Prostate gland (tissue), 2 donors: Measurements from ENCODE around the gene ZNF280B. TPM values are rescaled to one million over a fixed set of nuclear protein-coding genes. Genes with fewer than 3 reads are reported as not detected.

Source experiments
- DNase-seq: peaks from one replicate; pipeline ENCODE4 v3.0.0-alpha.2; 2019; ENCODE audit warnings: low spot score
- H3K27ac ChIP-seq, 2 donors: fragments of 200-600 bp; sonication (generic); 2 replicates each; pipeline ENCODE4 v1.5.1; 2017 to 2019
- H3K27me3 ChIP-seq: fragments of 200-600 bp; sonication (generic); replicated peaks from 2 replicates; pipeline ENCODE4 v1.5.1; 2019; ENCODE audit not compliant: insufficient read depth
- H3K36me3 ChIP-seq, 2 donors: fragments of 200-600 bp; sonication (generic); 1 replicate in 1 of 2; 2 replicates in 1 of 2; pipeline versions ENCODE4 v1.5.1 to v1.8.1; 2017 to 2019
- H3K4me1 ChIP-seq: fragments of 200-600 bp; sonication (generic); replicated peaks from 2 replicates; pipeline ENCODE4 v1.5.1; 2019
- H3K4me3 ChIP-seq, 2 donors: fragments of 200-600 bp; sonication (generic); 2 replicates each; pipeline ENCODE4 v1.5.1; 2017 to 2019
- H3K9me3 ChIP-seq: fragments of 200-600 bp; sonication (generic); 2 replicates; pipeline ENCODE4 v1.5.1; 2017
- POLR2A ChIP-seq: fragments of 450-650 bp; IDR thresholded peaks from one replicate; pipeline ENCODE4 v1.6.1; 2016; ENCODE audit warnings: antibody characterized with exemption, mild to moderate bottlenecking
- POLR2AphosphoS5 ChIP-seq: sonication (generic); formaldehyde crosslinking; IDR thresholded peaks from one replicate; pipeline ENCODE4 v1.6.1; 2017; ENCODE audit warnings: antibody characterized with exemption
- WGBS: methylation state at CpG from one replicate; pipeline ENCODE4 v1.1.5; 2018; 5-methylcytosine and 5-hydroxymethylcytosine counted together
- intact Hi-C: fragments of 100-400 bp; cut with DNase I; formaldehyde crosslinking; loops from one replicate; pipeline ENCODE4 v1.14.2; 2022
- total RNA-seq, 2 donors: library from RNA; depleted of rRNA; stranded (reverse); fragments of >200 nt; gene quantifications; one replicate each; pipeline ENCODE4 v1.1.0, GENCODE V29; 2016
- TF ChIP-seq, protein P1 (sequence below), 4 experiments: fragments of 200-600 bp in 2 of 4; fragments of 450-650 bp in 2 of 4; sonication (generic) in 2 of 4; IDR thresholded peaks; 1 replicate in 3 of 4; 2 replicates in 1 of 4; pipeline ENCODE4 v1.5.1; 2016 to 2019; ENCODE audit warnings: antibody characterized with exemption in 4 of 4, mild to moderate bottlenecking in 2 of 4, moderate library complexity in 2 of 4

ZNF280B gene
- total RNA-seq, 2 donors from 2014 or later = 0.50 to 33.9 TPM

DNA sequence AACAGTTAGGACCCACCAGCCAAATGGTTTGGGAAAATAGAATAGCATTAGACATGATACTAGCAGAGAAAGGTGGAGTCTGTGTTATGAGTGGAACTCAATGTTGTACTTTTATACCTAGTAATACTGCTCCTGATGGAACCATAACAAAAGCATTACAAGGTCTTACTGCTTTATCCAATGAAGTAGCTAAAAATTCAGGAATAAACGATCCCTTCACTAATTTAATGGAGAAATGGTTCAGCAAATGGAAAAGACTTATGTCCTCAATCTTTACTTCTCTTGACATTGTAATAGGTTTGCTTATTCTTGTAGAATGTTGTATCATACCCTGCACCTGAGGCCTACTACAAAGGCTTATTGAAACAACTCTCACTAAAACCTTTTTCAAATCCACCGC lies 50.2 kb downstream of the ZNF280B start:
- H3K9me3 ChIP-seq = no peaks in the 10 kb centered on the region
- no peaks in the 10 kb centered on the region for H3K4me1 ChIP-seq
- H3K27ac ChIP-seq = no peak overlapping the region
- TF ChIP-seq POLR2A = no peak
- no peak for TF ChIP-seq POLR2AphosphoS5
- TF ChIP-seq, protein P1, sequence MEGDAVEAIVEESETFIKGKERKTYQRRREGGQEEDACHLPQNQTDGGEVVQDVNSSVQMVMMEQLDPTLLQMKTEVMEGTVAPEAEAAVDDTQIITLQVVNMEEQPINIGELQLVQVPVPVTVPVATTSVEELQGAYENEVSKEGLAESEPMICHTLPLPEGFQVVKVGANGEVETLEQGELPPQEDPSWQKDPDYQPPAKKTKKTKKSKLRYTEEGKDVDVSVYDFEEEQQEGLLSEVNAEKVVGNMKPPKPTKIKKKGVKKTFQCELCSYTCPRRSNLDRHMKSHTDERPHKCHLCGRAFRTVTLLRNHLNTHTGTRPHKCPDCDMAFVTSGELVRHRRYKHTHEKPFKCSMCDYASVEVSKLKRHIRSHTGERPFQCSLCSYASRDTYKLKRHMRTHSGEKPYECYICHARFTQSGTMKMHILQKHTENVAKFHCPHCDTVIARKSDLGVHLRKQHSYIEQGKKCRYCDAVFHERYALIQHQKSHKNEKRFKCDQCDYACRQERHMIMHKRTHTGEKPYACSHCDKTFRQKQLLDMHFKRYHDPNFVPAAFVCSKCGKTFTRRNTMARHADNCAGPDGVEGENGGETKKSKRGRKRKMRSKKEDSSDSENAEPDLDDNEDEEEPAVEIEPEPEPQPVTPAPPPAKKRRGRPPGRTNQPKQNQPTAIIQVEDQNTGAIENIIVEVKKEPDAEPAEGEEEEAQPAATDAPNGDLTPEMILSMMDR (IDR thresholded peaks at IDR 0.05) = no peak
- DNase-seq = no peak
- H3K36me3 ChIP-seq = no peaks in the 10 kb centered on the region
- no peaks in the 10 kb centered on the region for H3K27me3 ChIP-seq
- 89% methylated on average over 2 of the region's 2 CpGs for WGBS
- H3K4me3 ChIP-seq = no peak overlapping the region
- intact Hi-C loops = no loop called here

DNA sequence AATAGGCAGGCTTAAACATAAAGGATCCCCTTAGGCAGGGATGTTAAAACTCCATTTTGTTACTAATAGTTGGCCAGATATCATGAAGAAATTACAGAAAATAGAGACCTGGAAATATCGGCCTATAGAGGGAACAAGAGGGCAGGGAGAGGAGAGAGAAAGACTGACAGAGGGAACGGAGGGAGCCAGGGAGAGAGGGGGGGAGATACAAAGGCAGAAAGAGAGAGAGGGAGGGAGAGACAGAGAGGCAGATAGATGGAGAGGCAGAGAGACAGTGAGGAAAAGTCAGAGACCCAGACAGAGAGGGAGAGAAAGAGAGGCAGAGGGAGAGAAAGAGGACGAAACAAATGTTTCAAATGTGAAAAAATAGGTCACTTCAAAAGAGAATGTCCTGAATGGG lies 53.5 kb downstream of the ZNF280B start:
- TF ChIP-seq POLR2AphosphoS5 (no peak), POLR2A (no peak)
- TF ChIP-seq, protein P1 (IDR thresholded peaks at IDR 0.05) = no peak
- Histone ChIP-seq H3K36me3 (no peaks in the 10 kb centered on the region), H3K27ac (no peak overlapping the region), H3K4me1 (no peaks in the 10 kb centered on the region), H3K9me3 (no peaks in the 10 kb centered on the region), H3K4me3 (no peak overlapping the region), H3K27me3 (no peaks in the 10 kb centered on the region)
- intact Hi-C loops = no loop called here
- 61% methylated on average over 3 of the region's 3 CpGs for WGBS
- DNase-seq = no peak

DNA sequence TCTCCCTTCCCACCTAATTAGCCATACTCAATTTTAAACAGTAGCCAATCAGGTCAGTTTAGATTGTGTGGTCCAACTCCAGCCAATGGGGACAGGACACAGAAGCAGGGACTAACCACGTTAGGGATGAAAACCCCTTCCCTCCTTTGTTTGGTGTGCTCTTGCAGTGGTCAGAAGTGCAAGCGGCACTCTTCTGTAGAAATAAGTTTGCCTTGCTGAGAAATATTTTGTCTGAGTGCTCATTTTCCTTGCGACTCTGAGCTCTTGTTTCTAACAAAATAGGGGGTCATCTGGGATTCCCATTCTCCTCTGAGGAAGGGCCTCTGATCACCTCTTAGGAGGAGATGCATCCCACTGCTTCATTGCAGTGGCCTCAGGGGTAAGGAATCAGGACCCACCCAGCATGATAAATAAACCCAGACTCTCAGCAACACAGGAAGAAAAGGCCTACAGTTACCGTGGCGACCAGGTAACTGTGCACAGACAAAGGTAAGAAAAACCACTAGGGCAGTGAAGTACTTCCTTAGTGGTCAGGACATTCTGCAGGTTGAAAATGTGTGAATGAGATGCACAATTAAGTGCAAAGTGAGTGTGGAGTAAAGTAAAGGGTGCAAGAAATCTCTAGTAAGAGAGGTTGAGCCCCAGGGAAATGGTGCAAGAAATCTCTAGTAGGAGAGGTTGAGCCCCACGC lies 55.4 kb downstream of the ZNF280B start:
- no peaks in the 10 kb centered on the region for H3K9me3 ChIP-seq
- 76% methylated on average over 6 of the region's 6 CpGs for WGBS
- no peaks in the 10 kb centered on the region for H3K36me3 ChIP-seq
- intact Hi-C loops = no loop called here
- no peaks in the 10 kb centered on the region for H3K4me1 ChIP-seq
- no peak for DNase-seq
- H3K27ac ChIP-seq = no peak overlapping the region
- no peaks in the 10 kb centered on the region for H3K27me3 ChIP-seq
- TF ChIP-seq POLR2AphosphoS5 (no peak), POLR2A (no peak)
- TF ChIP-seq, protein P1 (IDR thresholded peaks at IDR 0.05) = no peak
- no peak overlapping the region for H3K4me3 ChIP-seq

DNA sequence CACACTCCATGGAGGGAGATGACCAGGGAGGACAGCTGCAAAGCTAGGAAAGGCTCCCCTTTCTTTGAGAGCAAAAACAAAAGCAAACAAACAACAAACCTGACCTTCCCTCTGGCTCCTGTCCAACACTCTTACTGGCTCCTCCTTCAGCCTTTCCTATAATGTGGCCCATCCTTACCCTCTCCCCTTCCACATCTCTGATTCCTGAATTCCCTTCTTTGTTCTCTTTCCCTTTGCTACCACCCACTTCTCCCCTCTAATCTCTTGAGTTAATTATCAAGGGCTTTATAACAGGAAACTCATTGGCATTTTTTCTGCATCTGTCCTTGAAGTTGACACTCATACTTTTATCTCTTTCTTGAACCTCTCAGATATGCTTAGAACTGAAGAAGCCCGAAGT lies 56.3 kb downstream of the ZNF280B start:
- Histone ChIP-seq H3K27me3 (no peaks in the 10 kb centered on the region), H3K27ac (no peak overlapping the region), H3K4me3 (no peak overlapping the region), H3K9me3 (no peaks in the 10 kb centered on the region), H3K36me3 (no peaks in the 10 kb centered on the region), H3K4me1 (no peaks in the 10 kb centered on the region)
- WGBS = 90% methylated on average over 1 of the region's 1 CpG
- intact Hi-C loops = no loop called here
- DNase-seq = no peak
- no peak for TF ChIP-seq POLR2AphosphoS5
- no peak for TF ChIP-seq POLR2A
- TF ChIP-seq, protein P1 (IDR thresholded peaks at IDR 0.05) = no peak

DNA sequence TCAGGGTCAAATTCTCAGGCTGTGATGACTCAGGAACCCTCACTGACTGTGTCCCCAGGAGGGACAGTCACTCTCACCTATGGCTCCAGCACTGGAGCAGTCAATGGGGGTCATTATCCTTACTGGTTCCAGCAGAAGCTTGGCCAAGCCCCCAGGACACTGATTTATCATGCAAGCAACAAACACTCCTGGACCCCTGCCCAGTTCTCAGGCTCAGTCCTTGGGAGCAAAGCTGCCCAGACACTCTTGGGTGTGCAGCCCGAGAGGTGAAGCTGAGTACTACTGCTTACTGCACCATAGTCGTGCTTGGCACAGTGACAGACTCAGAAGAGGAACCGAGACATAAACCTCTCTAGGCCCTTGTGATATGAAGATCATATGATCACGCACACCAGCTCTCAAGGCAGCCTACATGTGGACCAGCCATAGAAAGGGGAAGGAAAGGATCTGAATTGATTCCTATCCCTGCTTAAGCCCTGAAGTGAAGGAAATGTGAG lies 58.2 kb downstream of the ZNF280B start:
- no peak for DNase-seq
- WGBS = 37% methylated on average over 4 of the region's 4 CpGs
- H3K4me3 ChIP-seq = no peak overlapping the region
- H3K27me3 ChIP-seq = no peaks in the 10 kb centered on the region
- intact Hi-C loops = no loop called here
- H3K4me1 ChIP-seq = no peaks in the 10 kb centered on the region
- no peak overlapping the region for H3K27ac ChIP-seq
- no peaks in the 10 kb centered on the region for H3K36me3 ChIP-seq
- H3K9me3 ChIP-seq = no peaks in the 10 kb centered on the region
- TF ChIP-seq, protein P1 (IDR thresholded peaks at IDR 0.05) = no peak
- no peak for TF ChIP-seq POLR2AphosphoS5
- TF ChIP-seq POLR2A = no peak
